Activated CD4-positive, alpha-beta T cell treated with anti-CD3 and anti-CD28 coated beads, Interleukin-2, amount 50 U/mL, for 48 hours (primary cell): ENCODE results near the gene CNDP2.
"Not testable (repeated sequence)": the region's sequence is repeated elsewhere in the genome, so short reads cannot be mapped to it uniquely, and the experiment has no call there.

Experiments used
- DNase-seq, 2 experiments: peaks; one replicate each; pipeline ENCODE4 v3.0.0-alpha.2; 2020

The CNDP2 gene

DNA sequence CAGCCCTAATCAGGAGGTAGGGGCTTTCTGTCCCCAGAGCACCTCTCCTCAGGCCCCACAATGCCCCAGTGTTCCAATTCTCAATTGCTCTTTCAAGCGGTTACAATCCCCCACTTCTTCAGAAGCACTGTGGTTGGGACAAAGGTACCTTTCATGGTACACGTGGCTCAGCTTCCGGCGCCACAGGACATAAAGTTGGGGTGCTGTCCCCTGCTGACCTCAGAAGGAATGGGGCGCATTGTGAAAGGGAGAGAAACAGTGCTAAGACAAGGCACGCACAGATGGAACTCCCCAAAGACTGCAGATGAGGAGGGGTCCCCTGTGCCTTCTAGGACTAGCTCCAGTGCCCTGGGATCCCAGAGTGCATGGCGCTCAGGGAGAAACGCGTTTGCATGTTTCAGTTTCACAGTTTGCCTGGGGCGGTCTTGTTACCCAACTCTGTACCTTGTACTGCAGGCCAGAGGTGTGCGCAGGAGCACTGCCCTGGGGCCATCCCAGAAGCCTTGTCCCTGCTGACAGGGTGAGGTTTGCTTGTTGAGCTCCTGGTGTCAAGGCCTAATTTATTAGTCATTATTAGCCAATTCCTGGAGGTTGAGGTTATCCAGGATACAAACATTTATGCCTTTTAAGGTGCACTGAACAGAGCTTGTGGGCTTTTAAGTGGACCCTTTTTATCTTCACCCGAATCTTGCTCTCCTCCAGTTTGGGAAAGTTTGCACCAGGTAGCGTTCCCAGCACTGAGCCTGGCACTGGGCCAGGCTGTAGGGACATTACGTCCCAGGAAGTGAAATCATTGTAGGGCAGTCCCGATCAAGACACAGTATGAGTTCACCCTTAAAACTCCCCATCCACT lies 45.8 kb downstream of the CNDP2 start:
- DNase-seq: no peak

- no peak for DNase-seq
These were observed 48.7 kb downstream of the CNDP2 start for GRCh38 chr18:74544898-74545297.

DNA sequence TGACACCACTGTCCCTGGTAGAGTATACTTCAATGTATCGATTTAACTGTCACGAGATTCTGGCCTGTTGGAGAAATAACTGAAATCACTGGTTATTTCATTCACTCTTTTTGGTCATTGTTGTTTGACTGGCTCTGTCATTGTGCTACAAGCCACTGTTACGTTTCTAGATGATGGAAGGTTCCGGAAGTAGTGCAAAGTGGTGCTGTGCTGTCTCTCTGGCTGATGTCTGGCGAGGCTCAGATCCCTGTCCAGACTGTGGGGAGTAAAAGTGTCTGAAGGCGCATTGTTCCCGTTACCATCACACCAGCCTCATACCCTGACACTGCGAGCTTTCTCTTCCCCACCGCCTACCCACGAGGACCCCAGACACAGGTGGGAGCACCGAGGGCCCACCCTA lies 49.8 kb downstream of the CNDP2 start:
- no peak for DNase-seq

DNA sequence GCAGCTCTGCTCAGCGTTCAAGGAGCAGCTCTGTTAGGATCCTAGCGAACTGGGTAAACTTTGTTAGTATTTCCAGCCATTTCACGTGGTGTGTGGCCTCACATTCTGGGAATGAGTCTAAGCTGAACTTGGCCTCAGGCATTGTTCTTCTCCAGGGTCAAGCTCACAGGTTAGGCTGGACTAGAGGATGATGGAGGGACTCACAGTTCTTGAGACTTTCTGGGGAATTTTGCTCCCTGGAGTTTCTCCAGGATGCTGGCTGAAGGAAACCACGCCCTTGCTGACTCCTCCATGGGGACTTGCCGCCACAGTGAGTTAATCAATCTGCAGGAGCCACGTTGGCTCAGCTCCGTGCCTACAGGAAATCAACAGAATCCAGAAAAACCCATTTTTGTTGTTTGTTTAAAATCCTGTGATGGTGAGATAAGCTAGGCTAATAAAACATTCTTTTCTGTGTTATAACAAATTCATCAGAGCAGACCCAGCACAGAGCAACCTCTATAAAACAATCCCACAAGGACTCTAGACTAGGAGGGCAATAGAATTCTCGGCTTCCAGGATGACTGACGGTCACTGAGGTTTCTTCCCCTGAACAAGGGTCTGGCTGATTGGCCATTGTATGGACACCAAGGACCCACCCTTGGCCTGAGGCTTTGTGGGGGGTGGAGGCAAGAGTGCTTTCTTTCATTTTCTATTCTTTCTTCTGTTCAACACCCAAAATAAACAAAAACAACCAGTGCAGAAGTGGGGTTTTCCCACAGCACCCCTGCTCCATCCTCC lies 50.8 kb downstream of the CNDP2 start:
- no peak for DNase-seq

DNA sequence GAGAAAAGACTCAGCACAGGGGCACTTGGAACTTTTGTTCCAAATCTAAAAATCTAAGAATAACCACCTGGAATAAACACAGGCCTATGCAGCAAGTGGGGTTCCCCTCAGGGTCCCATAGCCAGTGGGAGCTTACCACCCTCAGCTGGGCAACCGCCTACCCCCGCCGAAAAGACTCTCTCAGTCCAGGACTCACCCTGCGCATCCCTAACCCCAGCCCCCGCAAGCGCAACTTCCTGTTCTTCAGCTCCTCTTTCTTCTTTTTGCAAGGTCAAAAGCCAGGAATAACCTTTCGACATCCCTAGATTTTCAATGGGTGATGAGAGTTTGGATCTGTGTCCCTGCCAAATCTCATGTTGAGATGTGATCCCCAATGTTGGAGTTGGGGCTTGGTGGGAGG lies 51.7 kb downstream of the CNDP2 start:
- no peak for DNase-seq

DNA sequence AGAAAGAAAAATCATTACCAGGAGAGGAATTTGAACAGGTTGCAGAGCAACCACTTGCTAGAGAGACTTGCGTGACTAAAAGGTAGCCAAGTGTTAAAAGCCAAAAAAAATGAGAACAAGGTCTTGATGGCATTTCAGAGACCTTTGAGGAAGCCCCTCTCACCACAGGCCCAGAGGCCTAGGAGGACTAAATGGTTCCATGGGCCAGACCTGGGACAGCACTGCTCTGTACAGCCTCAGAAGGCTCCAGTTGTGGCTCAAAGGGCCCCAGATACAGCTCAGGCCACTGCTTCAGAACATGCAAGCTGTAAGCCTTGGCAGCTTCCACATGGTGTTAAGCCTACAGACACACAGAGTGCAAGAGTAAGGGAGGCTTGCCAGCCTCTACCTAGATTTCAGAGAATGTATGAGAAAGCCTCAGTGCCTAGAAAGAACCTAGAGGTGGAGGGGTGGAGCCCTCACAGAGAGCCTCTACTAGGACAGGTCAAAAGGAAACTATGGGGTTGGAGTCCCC lies 53.5 kb downstream of the CNDP2 start:
- DNase-seq: no peak

DNA sequence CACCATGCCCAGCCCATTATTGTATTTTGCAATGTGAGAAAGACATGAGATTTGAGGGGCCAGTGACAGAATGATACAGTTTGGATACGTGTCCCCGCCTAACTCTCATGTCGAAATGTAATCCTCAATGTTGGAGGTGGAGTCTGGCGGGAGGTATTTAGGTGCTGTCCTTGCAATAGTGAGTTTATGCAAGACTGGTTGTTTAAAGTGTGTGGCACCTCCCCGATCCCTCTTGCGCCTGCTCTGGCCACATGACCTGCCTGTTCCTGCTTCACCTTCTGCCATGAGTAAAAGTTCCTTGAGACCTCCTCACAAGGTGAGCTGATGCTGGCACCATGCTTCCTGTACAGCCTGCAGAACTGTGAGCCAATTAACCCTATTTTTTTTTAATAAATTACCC lies 54.7 kb downstream of the CNDP2 start:
- no peak for DNase-seq

- no peak for DNase-seq
These were observed 55.3 kb downstream of the CNDP2 start for GRCh38 chr18:74551452-74551851.

- DNase-seq: peak; percentile 83 to 85
These were observed 55.9 kb downstream of the CNDP2 start for GRCh38 chr18:74551936-74552555.

- DNase-seq: no peak
These were observed 60.0 kb downstream of the CNDP2 start for GRCh38 chr18:74556126-74556525.

- no peak for DNase-seq
These were observed 61.9 kb downstream of the CNDP2 start for GRCh38 chr18:74558096-74558495.

DNA sequence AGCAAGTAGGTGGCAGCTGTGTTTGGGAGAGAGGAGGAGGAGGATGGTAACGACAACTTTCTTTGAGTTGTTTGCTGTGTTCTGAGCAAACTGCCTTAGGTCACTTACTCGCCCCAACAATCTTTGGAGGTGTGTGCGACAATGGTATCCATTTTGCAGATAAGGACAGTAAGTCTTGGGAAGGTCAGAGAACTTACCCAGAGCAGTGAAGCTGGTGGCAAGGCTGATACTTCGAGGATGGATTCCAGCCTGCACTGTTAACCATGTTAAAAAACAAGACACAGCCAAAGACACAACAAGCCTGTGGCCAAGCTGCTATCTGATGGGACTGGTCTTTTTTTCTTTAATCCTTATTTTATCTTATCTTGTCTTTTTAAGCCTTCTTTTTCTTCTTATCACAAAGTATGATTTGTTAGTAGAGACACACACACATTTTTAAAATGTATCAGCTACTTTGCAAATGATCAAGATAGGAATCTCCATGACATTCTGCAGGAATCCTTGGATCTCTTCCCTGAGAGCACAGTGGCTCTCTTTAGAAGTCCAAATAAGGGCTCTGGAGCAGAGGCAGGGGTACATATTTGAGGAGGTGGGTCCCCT lies 66.1 kb downstream of the CNDP2 start:
- no peak for DNase-seq

- no peak for DNase-seq
These were observed 66.6 kb downstream of the CNDP2 start for GRCh38 chr18:74562775-74563174.

DNA sequence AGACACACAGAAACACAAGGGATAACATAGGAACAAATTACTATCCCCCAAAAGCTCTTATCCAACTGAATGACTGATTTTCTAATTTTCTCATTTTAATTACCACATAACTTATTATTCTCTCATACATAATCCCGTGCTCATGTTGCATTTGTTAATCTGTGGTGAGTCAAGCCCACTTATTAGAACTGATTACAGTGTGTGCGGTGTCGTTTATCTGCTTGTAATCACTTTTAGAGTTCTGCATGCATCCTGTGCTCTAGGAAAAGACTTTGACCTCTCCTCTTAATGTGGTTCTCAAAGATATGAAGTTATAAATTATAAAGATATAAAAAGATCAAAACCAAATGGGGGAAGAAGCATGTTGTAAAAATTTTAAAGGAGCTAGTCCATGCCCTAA lies 67.8 kb downstream of the CNDP2 start:
- DNase-seq: no peak

- DNase-seq: not testable (repeated sequence)
These were observed 69.0 kb downstream of the CNDP2 start for GRCh38 chr18:74565164-74565563.

DNA sequence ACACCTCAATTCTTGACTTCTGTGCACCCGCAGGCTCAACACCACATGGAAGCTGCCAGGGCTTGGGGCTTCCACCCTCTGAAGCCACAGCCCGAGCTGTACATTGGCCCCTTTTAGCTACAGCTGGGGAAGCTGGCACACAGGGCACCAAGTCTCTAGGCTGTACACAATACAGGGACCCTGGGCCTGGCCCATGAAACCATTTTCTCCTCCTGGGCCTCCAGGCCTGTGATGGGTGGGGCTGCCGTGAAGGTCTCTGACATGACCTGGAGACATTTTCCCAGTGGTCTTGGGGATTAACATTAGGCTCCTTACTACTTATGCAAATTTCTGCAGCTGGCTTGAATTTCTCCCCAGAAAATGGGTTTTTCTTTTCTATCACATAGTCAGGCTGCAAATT lies 69.8 kb downstream of the CNDP2 start:
- DNase-seq: not testable (repeated sequence)

DNA sequence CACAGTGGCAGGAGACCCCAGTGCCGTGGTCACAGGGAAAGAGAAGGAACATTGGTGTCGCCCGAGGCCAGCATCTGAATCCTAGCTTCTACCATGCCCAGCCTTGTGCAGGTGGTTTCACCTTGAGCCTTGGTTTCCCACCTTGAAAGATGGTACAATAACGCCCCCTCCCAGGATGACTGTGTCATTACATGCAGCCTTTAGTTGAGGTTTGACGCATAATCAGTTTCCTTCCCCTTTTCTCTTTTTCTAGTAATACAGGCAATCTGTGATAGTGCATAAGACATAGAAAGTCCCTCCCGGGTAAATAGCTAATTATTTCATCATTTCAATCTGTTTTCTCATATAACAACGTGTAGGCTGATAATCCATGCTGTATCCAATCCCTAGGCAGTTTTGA lies 71.7 kb downstream of the CNDP2 start:
- DNase-seq: no peak

DNA sequence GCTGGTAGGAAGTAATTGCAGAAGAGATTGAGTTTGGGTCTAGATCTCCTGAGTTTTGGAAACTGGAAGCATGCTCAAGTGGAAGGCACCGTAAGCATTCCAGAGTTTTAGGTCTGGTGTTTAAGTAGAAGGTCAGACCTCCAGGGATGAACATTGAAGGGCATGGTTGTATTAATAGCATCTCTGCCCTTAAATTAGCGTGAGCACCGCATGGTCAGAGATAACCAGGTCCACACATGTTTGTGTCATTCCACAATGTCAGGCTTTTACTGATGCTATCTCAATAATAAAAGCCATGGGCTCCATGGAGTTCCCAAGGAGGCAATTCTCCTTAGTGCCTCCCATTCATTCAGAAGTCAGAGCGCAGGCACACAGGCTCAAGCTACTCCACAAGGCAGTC lies 73.2 kb downstream of the CNDP2 start:
- DNase-seq: no peak

DNA sequence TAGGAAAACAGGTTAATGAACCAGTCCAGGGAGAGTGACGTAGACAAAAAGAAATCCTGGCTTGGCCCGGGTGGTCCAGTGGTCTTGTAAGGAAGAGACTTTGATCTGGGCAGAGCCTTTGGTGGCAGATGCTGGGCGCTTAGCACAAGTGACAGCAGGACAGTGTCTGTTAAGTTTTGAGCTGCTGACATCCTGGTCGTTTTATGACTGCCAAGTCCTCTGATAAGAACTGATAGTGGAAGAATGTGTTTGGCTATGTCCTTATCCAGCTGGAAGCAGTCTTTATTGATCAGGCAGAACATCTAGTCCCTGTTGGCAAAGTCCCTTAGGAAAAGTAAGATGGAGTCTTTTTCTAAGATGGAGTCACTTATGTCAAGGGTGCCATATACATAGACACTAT lies 74.1 kb downstream of the CNDP2 start:
- no peak for DNase-seq

DNA sequence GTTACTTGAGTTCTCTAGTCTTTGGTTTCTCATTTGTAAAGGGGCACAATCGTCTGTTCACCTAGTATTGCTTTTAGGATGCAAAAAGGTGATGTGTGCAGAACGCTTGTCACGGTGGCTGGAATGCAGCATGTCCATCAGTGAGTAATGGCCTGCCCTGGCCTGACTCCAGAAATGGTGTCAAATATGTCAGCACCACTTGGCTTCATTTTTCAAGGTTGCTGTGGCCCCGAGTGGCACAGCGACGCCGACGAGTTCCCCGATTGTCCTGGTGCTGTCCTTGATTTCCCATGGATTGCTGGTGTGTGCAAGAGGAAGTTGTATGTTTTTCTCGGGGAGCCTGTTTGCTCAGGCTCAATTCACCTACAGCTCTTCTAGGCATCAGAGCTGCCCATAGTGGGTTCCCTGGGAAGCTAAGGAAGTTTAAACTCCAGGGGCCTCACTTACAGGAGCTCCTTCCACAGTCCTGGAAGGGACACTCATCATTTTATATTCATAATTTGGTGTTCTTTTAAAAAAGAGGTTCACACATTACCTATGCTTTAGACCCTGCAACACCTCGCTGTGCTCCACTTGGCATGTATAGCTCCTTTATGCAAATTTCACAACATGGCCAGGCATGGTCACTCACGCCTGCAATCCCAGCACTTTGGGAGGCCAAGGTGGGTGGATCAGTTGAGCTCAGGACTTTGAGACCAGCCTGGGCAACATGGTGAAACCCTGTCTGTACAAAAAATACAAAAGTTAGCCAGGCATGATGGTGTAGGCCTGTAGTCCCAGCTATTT lies 75.9 kb downstream of the CNDP2 start:
- no peak for DNase-seq

- DNase-seq: no peak
These were observed 76.9 kb downstream of the CNDP2 start for GRCh38 chr18:74573053-74573452.
